NT2/D1 (cell line): ENCODE data around the gene SH2D3A.

Experiments
- YY1 ChIP-seq: IDR thresholded peaks from 2 replicates; pipeline ENCODE4 v1.6.1; 2011; ENCODE audit not compliant: insufficient read length, insufficient read depth
- ZNF274 ChIP-seq: IDR thresholded peaks from 2 replicates; pipeline ENCODE4 v1.6.1; 2011; ENCODE audit warnings: mild to moderate bottlenecking, low read depth, low read length

DNA sequence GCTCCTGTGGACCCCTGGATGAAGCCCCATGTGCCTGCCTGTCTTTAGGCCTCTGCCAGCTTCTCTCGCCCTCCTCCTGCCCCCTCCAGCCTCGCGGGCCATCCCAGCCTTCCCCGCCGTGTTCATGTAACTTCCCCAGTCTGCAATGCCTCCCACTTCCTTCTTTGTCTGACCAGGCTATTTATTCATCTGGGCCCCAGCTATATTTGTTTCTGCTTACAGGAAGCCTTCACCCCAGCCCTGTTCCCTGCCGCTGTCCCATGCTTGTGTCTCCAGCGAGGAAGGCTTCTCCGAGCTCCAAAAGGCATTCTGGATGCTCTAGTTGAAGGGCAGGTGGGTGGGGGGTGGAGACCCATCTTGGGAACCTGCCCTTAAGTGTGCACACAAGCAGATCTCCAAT is 38.9 kb downstream of the SH2D3A start:
- TF ChIP-seq YY1 (no peak), ZNF274 (no peak)
